Left lung (tissue), 10 donors: ENCODE data around the gene CHDH. TPM values are rescaled to one million over a fixed set of nuclear protein-coding genes. Genes with fewer than 3 reads are reported as not detected.
A peak's percentile ranks its signal among the peaks of the same experiment; 100 is the strongest.

ENCODE experiments used
- ATAC-seq: fragments of 200-7000 bp; cut with Tn5 transposase; one replicate; pipeline ENCODE4 v1.9.1; 2020; ENCODE audit warnings: moderate library complexity
- DNase-seq, 4 donors: peaks; one replicate each; pipeline ENCODE4 v3.0.0-alpha.2; 2013 to 2020
- H3K27ac ChIP-seq, 2 donors: fragments of 200-600 bp; sonication (generic) in 1 of 2; one replicate each; pipeline versions ENCODE4 v1.5.0 to v1.8.0; 2020 to 2021
- H3K27me3 ChIP-seq, 2 donors: fragments of 200-600 bp; sonication (generic) in 1 of 2; one replicate each; pipeline versions ENCODE4 v1.5.0 to v1.8.0; 2020 to 2021
- H3K36me3 ChIP-seq, 2 donors: fragments of 200-600 bp; sonication (generic) in 1 of 2; one replicate each; pipeline versions ENCODE4 v1.5.0 to v1.8.0; 2020 to 2021
- H3K4me1 ChIP-seq, 2 donors: fragments of 200-600 bp; one replicate each; pipeline ENCODE4 v1.8.0; 2021
- H3K4me3 ChIP-seq, 2 donors: fragments of 200-600 bp; sonication (generic) in 1 of 2; one replicate each; pipeline versions ENCODE4 v1.5.0 to v1.8.0; 2020 to 2021; ENCODE audit warnings: mild to moderate bottlenecking in 1 of 2
- H3K9me3 ChIP-seq, 2 donors: fragments of 200-600 bp; sonication (generic) in 1 of 2; one replicate each; pipeline versions ENCODE4 v1.5.0 to v1.8.0; 2020 to 2021
- CTCF ChIP-seq, 2 donors: fragments of 200-600 bp; sonication (generic) in 1 of 2; IDR thresholded peaks; one replicate each; pipeline versions ENCODE4 v1.5.0 to v1.8.0; 2021; ENCODE audit warnings: antibody characterized with exemption in 2 of 2
- intact Hi-C, 2 donors: fragments of 100-400 bp; cut with DNase I; formaldehyde crosslinking; loops; one replicate each; pipeline versions ENCODE4 v1.11.2 to v1.14.2; 2022
- polyA plus RNA-seq, 6 donors: library from polyadenylated mRNA; unstranded; fragments of 120-200 nt; gene quantifications; one replicate each; pipeline ENCODE4 v1.2.1, GENCODE V29; 2013; ENCODE audit not compliant: insufficient read length in 6 of 6
- total RNA-seq, 2 donors: library from RNA; stranded (reverse); fragmentation: NEBNext Ultra II Directional; extraction: Animal tissue kit (Norgen Biotek cat#: 25700); gene quantifications; one replicate each; pipeline ENCODE4 v1.2.1, GENCODE V29; 2021
- donor health status: DM: no; HTN: yes; CAD: no.
- donor health status: DM: no; HTN: no; CAD: no.

CHDH gene
- total and polyA plus RNA-seq, 8 donors = 3.3 to 11.4 (median 4.3) TPM

GRCh38 chr3:53798144-53798543 lies 48.1 kb downstream of the CHDH start:
- Histone ChIP-seq H3K27ac (no peak overlapping the region), H3K4me1 (no peaks in the 10 kb centered on the region), H3K36me3 (no peaks in the 10 kb centered on the region), H3K4me3 (no peak overlapping the region), H3K9me3 (no peaks in the 10 kb centered on the region), H3K27me3 (no peaks in the 10 kb centered on the region)
- no peak for TF ChIP-seq CTCF (IDR thresholded peaks at IDR 0.05)
- ATAC-seq = no peak
- no peak for DNase-seq
- intact Hi-C loops = no loop called here

GRCh38 chr3:53795789-53796560 lies 50.2 kb downstream of the CHDH start:
- TF ChIP-seq CTCF (IDR thresholded peaks at IDR 0.05) = no peak
- Histone ChIP-seq H3K9me3 (no peaks in the 10 kb centered on the region), H3K27me3 (no peaks in the 10 kb centered on the region), H3K27ac (no peak overlapping the region), H3K36me3 (no peaks in the 10 kb centered on the region), H3K4me1 (no peaks in the 10 kb centered on the region), H3K4me3 (no peak overlapping the region)
- intact Hi-C loops = no loop called here
- ATAC-seq = peak; percentile 69
- DNase-seq = no peak

DNA sequence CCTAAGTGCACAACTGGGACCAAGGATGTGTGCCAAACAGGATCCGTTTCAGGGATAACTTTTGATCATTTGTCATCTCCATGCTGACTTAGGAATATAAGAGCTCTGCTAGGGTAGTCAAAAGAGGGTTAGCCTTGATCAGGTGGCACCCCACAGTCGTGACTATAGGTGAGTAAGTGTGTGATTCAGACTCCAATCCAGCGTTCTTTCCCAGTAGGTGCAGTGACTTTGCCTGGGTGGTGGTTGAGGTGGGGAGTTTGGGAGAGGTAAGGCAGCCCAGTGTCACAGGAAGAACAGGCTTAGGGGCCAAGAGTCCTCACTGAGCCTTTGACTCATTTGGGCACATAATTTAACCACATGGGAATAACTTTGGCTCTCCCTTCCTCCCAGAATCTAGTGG lies 51.0 kb downstream of the CHDH start:
- no peak for ATAC-seq

GRCh38 chr3:53794597-53794996 lies 51.6 kb downstream of the CHDH start:
- Histone ChIP-seq H3K9me3 (no peaks in the 10 kb centered on the region), H3K27ac (no peak overlapping the region), H3K36me3 (no peaks in the 10 kb centered on the region), H3K27me3 (no peaks in the 10 kb centered on the region), H3K4me3 (no peak overlapping the region), H3K4me1 (no peaks in the 10 kb centered on the region)
- intact Hi-C loops = no loop called here
- ATAC-seq (no peak), DNase-seq (no peak)
- no peak for TF ChIP-seq CTCF (IDR thresholded peaks at IDR 0.05)

More for the DNA sequence above, 51.0 kb downstream of the CHDH start:
- Histone ChIP-seq H3K9me3 (no peaks in the 10 kb centered on the region), H3K27me3 (no peaks in the 10 kb centered on the region), H3K36me3 (no peaks in the 10 kb centered on the region), H3K4me3 (no peak overlapping the region), H3K4me1 (no peaks in the 10 kb centered on the region), H3K27ac (no peak overlapping the region)
- no peak for TF ChIP-seq CTCF (IDR thresholded peaks at IDR 0.05)
- no peak for DNase-seq
- intact Hi-C loops = no loop called here

GRCh38 chr3:53792866-53793265 lies 53.4 kb downstream of the CHDH start:
- ATAC-seq = no peak
- intact Hi-C loops = no loop called here

More at GRCh38 chr3:53792866-53793265, 53.4 kb downstream of the CHDH start:
- Histone ChIP-seq H3K36me3 (no peaks in the 10 kb centered on the region), H3K4me3 (no peak overlapping the region), H3K4me1 (no peaks in the 10 kb centered on the region), H3K27me3 (no peaks in the 10 kb centered on the region), H3K9me3 (no peaks in the 10 kb centered on the region), H3K27ac (no peak overlapping the region)
- DNase-seq = peak in 1 of 4 donors; percentile 19
- no peak for TF ChIP-seq CTCF (IDR thresholded peaks at IDR 0.05)
